GM04503 (cell line): Measurements from ENCODE around the gene NLRP13.
"Not testable (repeated sequence)": the region's sequence is repeated elsewhere in the genome, so short reads cannot be mapped to it uniquely, and the experiment has no call there.

ENCODE experiments used
- DNase-seq: peaks from one replicate; pipeline ENCODE4 v3.0.0-alpha.2; 2012; ENCODE audit warnings: low read depth

Gene NLRP13

GRCh38 chr19:55931936-55932386 lies at the start of gene NLRP13:
Gene NLRP13 (minus strand): TSS chr19:55932336. CDS start chr19:55932311, 25 bp downstream.
- DNase-seq: no peak

GRCh38 chr19:55980415-55980814 lies 48.3 kb upstream of the NLRP13 start:
- DNase-seq: no peak

- no peak for DNase-seq
Measured at GRCh38 chr19:55973982-55974381, 41.8 kb upstream of the NLRP13 start.

GRCh38 chr19:55962186-55962585 lies 30.1 kb upstream of the NLRP13 start:
- no peak for DNase-seq

GRCh38 chr19:55959996-55960675 lies 28.0 kb upstream of the NLRP13 start:
- no peak for DNase-seq

GRCh38 chr19:55958356-55958755 lies 26.2 kb upstream of the NLRP13 start:
- no peak for DNase-seq

GRCh38 chr19:55956431-55956830 lies 24.3 kb upstream of the NLRP13 start:
- no peak for DNase-seq

GRCh38 chr19:55950566-55950965 lies 18.4 kb upstream of the NLRP13 start:
- not testable (repeated sequence) for DNase-seq

- no peak for DNase-seq
Measured at GRCh38 chr19:55947532-55947931, 15.4 kb upstream of the NLRP13 start, which contains the start of gene NLRP8. Gene NLRP8 (plus strand): TSS chr19:55947832.

- DNase-seq: no peak
Measured at GRCh38 chr19:55940306-55940705, 8.2 kb upstream of the NLRP13 start.

- no peak for DNase-seq
Measured at GRCh38 chr19:55939206-55939605, 7.1 kb upstream of the NLRP13 start.

GRCh38 chr19:55935206-55935605 lies 3.1 kb upstream of the NLRP13 start:
- DNase-seq: no peak

GRCh38 chr19:55930996-55931515 lies 1.1 kb downstream of the NLRP13 start:
- DNase-seq: no peak

GRCh38 chr19:55929258-55929657 lies 2.9 kb downstream of the NLRP13 start:
- not testable (repeated sequence) for DNase-seq

GRCh38 chr19:55927991-55928390 lies 4.1 kb downstream of the NLRP13 start:
- no peak for DNase-seq

- DNase-seq: no peak
Measured at GRCh38 chr19:55923556-55923955, 8.6 kb downstream of the NLRP13 start.

GRCh38 chr19:55913643-55914268 lies 18.4 kb downstream of the NLRP13 start:
- no peak for DNase-seq

GRCh38 chr19:55912916-55913315 lies 19.2 kb downstream of the NLRP13 start:
- no peak for DNase-seq

- DNase-seq: no peak
Measured at GRCh38 chr19:55909801-55910200, 22.3 kb downstream of the NLRP13 start.

- DNase-seq: no peak
Measured at GRCh38 chr19:55907746-55908145, 24.4 kb downstream of the NLRP13 start.

GRCh38 chr19:55907286-55907685 lies 24.9 kb downstream of the NLRP13 start:
- no peak for DNase-seq

- no peak for DNase-seq
Measured at GRCh38 chr19:55902080-55902751, 29.9 kb downstream of the NLRP13 start.
